ENCODE results near the gene XPO6.

Gene XPO6

GRCh38 chr16:28208824-28209223 is 2.9 kb downstream of the XPO6 start:
- Histone ChIP-seq H3K36me3 (ENCODE audit: insufficient read depth, low read length) (peaks cover 56% of the 10 kb centered on the region), H3K27ac (ENCODE audit: low read depth, low read length) (no peak overlapping the region), H3K9me3 (ENCODE audit: insufficient read depth, low read depth, low read length) (no peaks in the 10 kb centered on the region), H3K9ac (ENCODE audit: low read depth, low read length) (no peak overlapping the region), H3K4me1 (ENCODE audit: insufficient read depth, low read length) (0 out of 2 replicates have a peak, but pooled peaks cover 9% of the 10 kb centered on the region), H3K4me3 (ENCODE audit: low read length) (no peak overlapping the region), H3K27me3 (ENCODE audit: insufficient read depth, low read length) (no peaks in the 10 kb centered on the region)
- WGBS: 100% methylated on average over 4 of the region's 4 CpGs

GRCh38 chr16:28208131-28208530 is 3.6 kb downstream of the XPO6 start:
- Histone ChIP-seq H3K27ac (ENCODE audit: low read depth, low read length) (no peak overlapping the region), H3K36me3 (ENCODE audit: insufficient read depth, low read length) (peaks cover 63% of the 10 kb centered on the region), H3K9me3 (ENCODE audit: insufficient read depth, low read depth, low read length) (no peaks in the 10 kb centered on the region), H3K27me3 (ENCODE audit: insufficient read depth, low read length) (no peaks in the 10 kb centered on the region), H3K9ac (ENCODE audit: low read depth, low read length) (no peak overlapping the region), H3K4me3 (ENCODE audit: low read length) (no peak overlapping the region), H3K4me1 (ENCODE audit: insufficient read depth, low read length) (0 out of 2 replicates have a peak, but pooled peaks cover 9% of the 10 kb centered on the region)
- WGBS: 98% methylated on average over 4 of the region's 4 CpGs

- Histone ChIP-seq H3K27ac (ENCODE audit: low read depth, low read length) (no peak overlapping the region), H3K4me3 (ENCODE audit: low read length) (no peak overlapping the region), H3K36me3 (ENCODE audit: insufficient read depth, low read length) (peaks cover 71% of the 10 kb centered on the region), H3K9me3 (ENCODE audit: insufficient read depth, low read depth, low read length) (no peaks in the 10 kb centered on the region), H3K27me3 (ENCODE audit: insufficient read depth, low read length) (no peaks in the 10 kb centered on the region), H3K4me1 (ENCODE audit: insufficient read depth, low read length) (0 out of 2 replicates have a peak, but pooled peaks cover 5% of the 10 kb centered on the region), H3K9ac (ENCODE audit: low read depth, low read length) (no peak overlapping the region)
- 96% methylated on average over 2 of the region's 2 CpGs for WGBS
Measured at GRCh38 chr16:28207399-28207798, 4.4 kb downstream of the XPO6 start.

GRCh38 chr16:28205974-28206373 is 5.8 kb downstream of the XPO6 start:
- peaks cover 83% of the 10 kb centered on the region for H3K36me3 ChIP-seq (ENCODE audit: insufficient read depth, low read length)
- no peak overlapping the region for H3K27ac ChIP-seq (ENCODE audit: low read depth, low read length)
- no peak overlapping the region for H3K9ac ChIP-seq (ENCODE audit: low read depth, low read length)
- H3K9me3 ChIP-seq (ENCODE audit: insufficient read depth, low read depth, low read length): no peaks in the 10 kb centered on the region
- H3K4me1 ChIP-seq (ENCODE audit: insufficient read depth, low read length): 0 out of 2 replicates have a peak, but pooled peaks cover 3% of the 10 kb centered on the region
- no peaks in the 10 kb centered on the region for H3K27me3 ChIP-seq (ENCODE audit: insufficient read depth, low read length)
- 100% methylated on average over 2 of the region's 4 CpGs for WGBS
- H3K4me3 ChIP-seq (ENCODE audit: low read length): no peak overlapping the region

- H3K27me3 ChIP-seq (ENCODE audit: insufficient read depth, low read length): no peaks in the 10 kb centered on the region
- H3K36me3 ChIP-seq (ENCODE audit: insufficient read depth, low read length): peaks cover 90% of the 10 kb centered on the region
- H3K9ac ChIP-seq (ENCODE audit: low read depth, low read length): no peak overlapping the region
- H3K4me3 ChIP-seq (ENCODE audit: low read length): no peak overlapping the region
- 98% methylated on average over 5 of the region's 6 CpGs for WGBS
- H3K27ac ChIP-seq (ENCODE audit: low read depth, low read length): no peak overlapping the region
- no peaks in the 10 kb centered on the region for H3K9me3 ChIP-seq (ENCODE audit: insufficient read depth, low read depth, low read length)
- H3K4me1 ChIP-seq (ENCODE audit: insufficient read depth, low read length): no peaks in the 10 kb centered on the region
Measured at GRCh38 chr16:28205117-28205899, 6.5 kb downstream of the XPO6 start.

GRCh38 chr16:28204622-28205021 is 7.1 kb downstream of the XPO6 start:
- no peaks in the 10 kb centered on the region for H3K27me3 ChIP-seq (ENCODE audit: insufficient read depth, low read length)
- H3K27ac ChIP-seq (ENCODE audit: low read depth, low read length): no peak overlapping the region
- 97% methylated on average over 6 of the region's 6 CpGs for WGBS
- no peak overlapping the region for H3K9ac ChIP-seq (ENCODE audit: low read depth, low read length)
- H3K36me3 ChIP-seq (ENCODE audit: insufficient read depth, low read length): peaks cover 90% of the 10 kb centered on the region
- H3K4me3 ChIP-seq (ENCODE audit: low read length): no peak overlapping the region
- no peaks in the 10 kb centered on the region for H3K4me1 ChIP-seq (ENCODE audit: insufficient read depth, low read length)
- no peaks in the 10 kb centered on the region for H3K9me3 ChIP-seq (ENCODE audit: insufficient read depth, low read depth, low read length)

GRCh38 chr16:28204204-28204603 is 7.6 kb downstream of the XPO6 start:
- Histone ChIP-seq H3K4me3 (ENCODE audit: low read length) (no peak overlapping the region), H3K4me1 (ENCODE audit: insufficient read depth, low read length) (no peaks in the 10 kb centered on the region), H3K36me3 (ENCODE audit: insufficient read depth, low read length) (peaks cover 88% of the 10 kb centered on the region), H3K9me3 (ENCODE audit: insufficient read depth, low read depth, low read length) (no peaks in the 10 kb centered on the region), H3K9ac (ENCODE audit: low read depth, low read length) (no peak overlapping the region), H3K27me3 (ENCODE audit: insufficient read depth, low read length) (no peaks in the 10 kb centered on the region), H3K27ac (ENCODE audit: low read depth, low read length) (no peak overlapping the region)
- 92% methylated on average over 4 of the region's 4 CpGs for WGBS

GRCh38 chr16:28202147-28202746 is 9.5 kb downstream of the XPO6 start:
- Histone ChIP-seq H3K4me1 (ENCODE audit: insufficient read depth, low read length) (no peaks in the 10 kb centered on the region), H3K27ac (ENCODE audit: low read depth, low read length) (no peak overlapping the region), H3K9ac (ENCODE audit: low read depth, low read length) (no peak overlapping the region), H3K4me3 (ENCODE audit: low read length) (no peak overlapping the region), H3K36me3 (ENCODE audit: insufficient read depth, low read length) (peaks cover 72% of the 10 kb centered on the region), H3K9me3 (ENCODE audit: insufficient read depth, low read depth, low read length) (no peaks in the 10 kb centered on the region), H3K27me3 (ENCODE audit: insufficient read depth, low read length) (no peaks in the 10 kb centered on the region)
- WGBS: 90% methylated on average over 6 of the region's 6 CpGs

- Histone ChIP-seq H3K27ac (ENCODE audit: low read depth, low read length) (no peak overlapping the region), H3K9me3 (ENCODE audit: insufficient read depth, low read depth, low read length) (no peaks in the 10 kb centered on the region), H3K4me3 (ENCODE audit: low read length) (no peak overlapping the region), H3K27me3 (ENCODE audit: insufficient read depth, low read length) (no peaks in the 10 kb centered on the region), H3K4me1 (ENCODE audit: insufficient read depth, low read length) (no peaks in the 10 kb centered on the region), H3K36me3 (ENCODE audit: insufficient read depth, low read length) (peaks cover 64% of the 10 kb centered on the region), H3K9ac (ENCODE audit: low read depth, low read length) (no peak overlapping the region)
- 94% methylated on average over 5 of the region's 5 CpGs for WGBS
Measured at GRCh38 chr16:28200661-28201060, 11.1 kb downstream of the XPO6 start.

- no peak overlapping the region for H3K27ac ChIP-seq (ENCODE audit: low read depth, low read length)
- no peaks in the 10 kb centered on the region for H3K27me3 ChIP-seq (ENCODE audit: insufficient read depth, low read length)
- H3K9me3 ChIP-seq (ENCODE audit: insufficient read depth, low read depth, low read length): no peaks in the 10 kb centered on the region
- peaks cover 13% of the 10 kb centered on the region for H3K4me1 ChIP-seq (ENCODE audit: insufficient read depth, low read length)
- peaks cover 30% of the 10 kb centered on the region for H3K36me3 ChIP-seq (ENCODE audit: insufficient read depth, low read length)
- peak overlapping the region; percentile 27; the same call in 1 of the 2 replicates for H3K9ac ChIP-seq (ENCODE audit: low read depth, low read length)
- H3K4me3 ChIP-seq (ENCODE audit: low read length): no peak overlapping the region
- 88% methylated on average over 5 of the region's 5 CpGs for WGBS
Measured at GRCh38 chr16:28196387-28196987, 15.3 kb downstream of the XPO6 start.

GRCh38 chr16:28195859-28196258 is 15.9 kb downstream of the XPO6 start:
- Histone ChIP-seq H3K36me3 (ENCODE audit: insufficient read depth, low read length) (peaks cover 26% of the 10 kb centered on the region), H3K9ac (ENCODE audit: low read depth, low read length) (no peak overlapping the region), H3K4me3 (ENCODE audit: low read length) (no peak overlapping the region), H3K27me3 (ENCODE audit: insufficient read depth, low read length) (no peaks in the 10 kb centered on the region), H3K27ac (ENCODE audit: low read depth, low read length) (no peak overlapping the region), H3K9me3 (ENCODE audit: insufficient read depth, low read depth, low read length) (no peaks in the 10 kb centered on the region), H3K4me1 (ENCODE audit: insufficient read depth, low read length) (peaks cover 13% of the 10 kb centered on the region)
- 92% methylated on average over 2 of the region's 2 CpGs for WGBS
